DND-41 (cell line): Measurements from ENCODE around the gene PEX5L.

ENCODE experiments used
- ATAC-seq: fragments of 200-7000 bp; cut with Tn5 transposase; 3 replicates; pipeline ENCODE4 v1.9.1; 2021; ENCODE audit warnings: low read depth; ENCODE audit not compliant: insufficient read depth
- DNase-seq: peaks from one replicate; pipeline ENCODE4 v3.0.0-alpha.2; 2020
- H2AFZ ChIP-seq: 2 replicates; pipeline ENCODE4 v1.6.0; 2012; ENCODE audit warnings: low read depth, low read length
- H3K27ac ChIP-seq: 2 replicates; pipeline ENCODE4 v1.5.1; 2012; ENCODE audit warnings: low read length, inconsistent platforms
- H3K27me3 ChIP-seq: fragments of 200-600 bp; sonication (generic); 2 replicates; pipeline ENCODE4 v1.6.0; 2012; ENCODE audit warnings: low read length, mild to moderate bottlenecking, inconsistent platforms; ENCODE audit not compliant: insufficient read depth, poor library complexity
- H3K36me3 ChIP-seq: 2 replicates; pipeline ENCODE4 v1.5.1; 2012; ENCODE audit warnings: low read length, inconsistent platforms; ENCODE audit not compliant: insufficient read depth
- H3K4me1 ChIP-seq: 2 replicates; pipeline ENCODE4 v1.5.1; 2012; ENCODE audit warnings: mild to moderate bottlenecking, low read length; ENCODE audit not compliant: insufficient read depth
- H3K4me2 ChIP-seq: 2 replicates; pipeline ENCODE4 v1.6.0; 2012; ENCODE audit warnings: mild to moderate bottlenecking, moderate library complexity, low read length, inconsistent platforms; ENCODE audit not compliant: insufficient read depth
- H3K4me3 ChIP-seq, 2 experiments: fragments of 200-600 bp in 1 of 2; shearing (Covaris generic) in 1 of 2; 2 replicates each; pipeline ENCODE4 v1.5.1; 2012 to 2016; ENCODE audit warnings: inconsistent platforms in 2 of 2, low read length in 2 of 2, mild to moderate bottlenecking in 2 of 2, low read depth in 1 of 2, moderate library complexity in 1 of 2
- H3K79me2 ChIP-seq: 2 replicates; pipeline ENCODE4 v1.6.0; 2012; ENCODE audit warnings: low read length, inconsistent platforms; ENCODE audit not compliant: insufficient read depth
- H3K9ac ChIP-seq: 2 replicates; pipeline ENCODE4 v1.6.0; 2012; ENCODE audit warnings: low read depth, mild to moderate bottlenecking, inconsistent platforms, low read length, moderate library complexity
- H3K9me3 ChIP-seq: 2 replicates; pipeline ENCODE4 v1.5.1; 2012; ENCODE audit warnings: low read length, moderate library complexity, mild to moderate bottlenecking, inconsistent platforms; ENCODE audit not compliant: insufficient read depth, severe bottlenecking
- H4K20me1 ChIP-seq: 2 replicates; pipeline ENCODE4 v1.6.0; 2012; ENCODE audit warnings: low read length; ENCODE audit not compliant: insufficient read depth
- CTCF ChIP-seq: IDR thresholded peaks from 2 replicates; pipeline ENCODE4 v1.5.1; 2012; ENCODE audit warnings: borderline replicate concordance, low read length, moderate library complexity, mild to moderate bottlenecking; ENCODE audit not compliant: poor library complexity, severe bottlenecking; ENCODE audit errors: extremely low read depth
- EZH2 ChIP-seq: IDR thresholded peaks from 3 replicates; pipeline ENCODE4 v1.6.1; 2012; ENCODE audit warnings: borderline replicate concordance, low read depth, mild to moderate bottlenecking, moderate library complexity, low read length, inconsistent platforms; ENCODE audit not compliant: severe bottlenecking

The PEX5L gene

GRCh38 chr3:179860275-179861107 lies 176.2 kb downstream of the PEX5L start:
- Histone ChIP-seq H3K36me3 (peaks cover 85% of the 10 kb centered on the region), H3K4me2 (no peak overlapping the region), H3K4me1 (no peaks in the 10 kb centered on the region), H4K20me1 (no peaks in the 10 kb centered on the region), H3K9ac (no peak overlapping the region), H2AFZ (no peak overlapping the region), H3K9me3 (peaks cover 2% of the 10 kb centered on the region), H3K27me3 (no peaks in the 10 kb centered on the region), H3K4me3 (no peak overlapping the region), H3K79me2 (no peaks in the 10 kb centered on the region), H3K27ac (no peak overlapping the region)
- ATAC-seq: no peak; the same call in 2 of the 3 replicates
- no peak for DNase-seq
- TF ChIP-seq CTCF (no peak), EZH2 (no peak)

- H3K36me3 ChIP-seq: peaks cover 64% of the 10 kb centered on the region
- DNase-seq: no peak
- no peak overlapping the region for H3K9ac ChIP-seq
- no peaks in the 10 kb centered on the region for H3K9me3 ChIP-seq
- H3K27me3 ChIP-seq: no peaks in the 10 kb centered on the region
- no peak overlapping the region for H3K27ac ChIP-seq
- TF ChIP-seq EZH2 (no peak), CTCF (no peak)
- H4K20me1 ChIP-seq: no peaks in the 10 kb centered on the region
- H3K4me2 ChIP-seq: no peak overlapping the region
- no peaks in the 10 kb centered on the region for H3K79me2 ChIP-seq
- H2AFZ ChIP-seq: no peak overlapping the region
- ATAC-seq: peak; percentile 45; the same call in 2 of the 3 replicates
- no peak overlapping the region for H3K4me3 ChIP-seq
- no peaks in the 10 kb centered on the region for H3K4me1 ChIP-seq
Observed at GRCh38 chr3:179853176-179853575, 183.6 kb downstream of the PEX5L start.

- DNase-seq: no peak
Observed at GRCh38 chr3:179852142-179852905, 184.4 kb downstream of the PEX5L start.

More at GRCh38 chr3:179852142-179852905, 184.4 kb downstream of the PEX5L start:
- H3K4me3 ChIP-seq: no peak overlapping the region
- no peaks in the 10 kb centered on the region for H3K79me2 ChIP-seq
- no peak overlapping the region for H3K27ac ChIP-seq
- no peaks in the 10 kb centered on the region for H4K20me1 ChIP-seq
- H3K9ac ChIP-seq: no peak overlapping the region
- H3K4me2 ChIP-seq: no peak overlapping the region
- no peaks in the 10 kb centered on the region for H3K9me3 ChIP-seq
- H3K27me3 ChIP-seq: no peaks in the 10 kb centered on the region
- no peak for TF ChIP-seq EZH2
- no peak for TF ChIP-seq CTCF
- H3K36me3 ChIP-seq: peaks cover 56% of the 10 kb centered on the region
- H2AFZ ChIP-seq: no peak overlapping the region
- peak; percentile 29; the same call in 1 of the 3 replicates for ATAC-seq
- H3K4me1 ChIP-seq: no peaks in the 10 kb centered on the region
